COLO668 (cell line): Measurements from ENCODE around the gene PLA2G6.
"Not testable (repeated sequence)": the region's sequence is repeated elsewhere in the genome, so short reads cannot be mapped to it uniquely, and the experiment has no call there.

ENCODE experiments used
- DNase-seq: peaks from one replicate; lab custom pipeline; 2025; ENCODE audit not compliant: unreplicated experiment; lab: John Stamatoyannopoulos, UW

PLA2G6 gene

DNA sequence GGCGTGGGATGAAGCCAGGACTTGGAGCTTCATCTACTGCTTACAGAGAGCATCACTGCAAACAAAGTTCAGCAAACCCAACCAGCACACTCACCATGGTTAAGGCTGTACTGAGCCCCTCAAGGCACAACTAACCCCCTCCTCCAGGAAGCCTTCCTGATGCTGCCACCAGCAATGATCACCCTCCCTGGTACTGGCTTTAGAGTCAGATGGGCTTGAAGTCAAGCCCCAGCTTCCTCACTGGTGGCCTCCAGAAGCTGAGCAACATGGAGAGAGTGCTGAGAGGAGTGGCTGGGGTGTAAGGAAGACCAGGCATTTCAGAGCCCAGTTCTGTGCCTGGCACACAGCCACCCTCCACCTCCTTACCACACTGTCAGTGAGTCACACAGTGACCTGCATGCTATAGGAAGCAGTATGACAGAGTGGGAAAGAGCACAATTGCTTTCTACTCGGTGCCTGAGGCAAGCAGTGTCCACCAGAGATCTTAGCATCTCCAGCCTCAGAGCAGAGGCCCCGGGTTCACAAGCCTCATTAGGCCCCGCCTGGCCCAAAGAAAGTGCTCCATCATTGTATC, 46.4 kb downstream of the PLA2G6 start:
- no peak for DNase-seq

DNA sequence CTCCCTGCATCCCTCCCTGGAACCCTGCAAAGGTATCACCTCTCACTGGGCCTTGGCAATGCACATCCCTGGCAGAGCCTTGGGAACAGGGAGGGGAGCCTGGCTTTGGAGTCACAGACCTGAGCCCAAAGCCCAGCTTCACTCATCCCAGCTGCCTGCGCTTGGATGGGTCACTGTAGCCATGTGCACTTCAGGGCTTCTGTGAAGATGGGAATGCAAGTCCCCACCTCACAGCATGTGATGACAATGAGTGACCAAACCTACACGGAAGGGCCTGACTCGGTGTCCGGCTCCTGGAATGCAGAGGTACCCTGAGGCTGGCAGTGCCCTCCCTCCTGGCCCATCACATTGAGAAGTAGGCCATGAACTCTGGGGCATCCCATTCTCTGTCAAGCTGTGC, 48.3 kb downstream of the PLA2G6 start:
- DNase-seq, result no peak

DNA sequence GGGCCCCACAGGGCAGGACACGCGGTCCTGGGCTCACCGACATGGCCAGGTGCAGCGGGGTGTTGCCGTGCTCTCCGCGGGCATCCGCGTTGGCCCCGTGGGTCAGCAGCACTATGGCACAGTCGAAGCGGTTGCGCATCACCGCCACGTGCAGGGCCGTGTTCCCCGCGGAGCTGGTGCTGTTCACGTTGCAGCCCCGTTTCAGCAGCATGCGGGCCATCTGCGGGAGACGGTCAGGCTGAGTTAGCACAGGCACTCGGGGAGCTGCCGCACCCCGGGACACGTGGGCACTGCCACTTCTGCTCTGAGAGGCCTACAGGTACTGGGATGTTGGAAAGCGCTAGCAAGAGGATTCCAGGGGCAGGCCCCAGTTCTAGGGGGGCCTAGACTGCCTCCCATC, 48.8 kb downstream of the PLA2G6 start:
- DNase-seq, result no peak

DNA sequence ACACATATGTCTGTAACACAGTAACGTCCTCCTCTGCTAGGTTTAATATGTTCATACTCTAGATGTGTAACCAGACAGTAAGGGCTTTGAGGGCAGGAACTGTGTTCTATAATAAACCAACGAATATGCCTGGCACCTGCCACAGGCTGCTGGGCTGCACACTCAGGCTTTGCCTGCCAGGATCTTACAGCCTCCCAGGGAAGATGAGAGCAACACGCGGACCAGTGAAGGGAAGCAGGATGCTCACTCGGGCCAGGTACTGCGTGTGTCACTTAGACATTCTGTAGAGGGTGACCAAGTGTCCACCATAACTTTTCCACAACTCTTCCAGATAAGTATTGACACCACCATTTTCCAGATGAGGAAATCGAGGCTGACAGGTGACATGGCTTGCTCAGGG, 49.5 kb downstream of the PLA2G6 start:
- DNase-seq, result no peak

DNA sequence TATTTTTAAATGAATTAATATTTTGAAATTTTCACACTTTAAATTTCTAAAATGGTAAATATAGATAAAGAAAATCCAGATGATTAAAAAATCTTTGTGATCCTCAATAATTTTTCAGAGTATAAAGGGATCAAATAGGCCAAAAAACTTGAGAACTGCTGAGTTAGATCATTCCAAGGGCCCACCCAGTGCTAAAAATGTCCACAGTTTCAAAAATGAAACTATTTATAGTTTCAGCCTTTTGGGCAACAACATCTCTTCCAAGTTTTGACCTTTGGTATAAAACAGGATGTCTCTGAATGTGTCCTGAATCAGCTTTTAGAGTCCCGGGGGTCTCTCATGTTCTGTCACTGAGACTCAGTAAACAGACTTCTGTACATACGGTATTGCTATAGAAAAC, 50.2 kb downstream of the PLA2G6 start:
- DNase-seq, result no peak

DNA sequence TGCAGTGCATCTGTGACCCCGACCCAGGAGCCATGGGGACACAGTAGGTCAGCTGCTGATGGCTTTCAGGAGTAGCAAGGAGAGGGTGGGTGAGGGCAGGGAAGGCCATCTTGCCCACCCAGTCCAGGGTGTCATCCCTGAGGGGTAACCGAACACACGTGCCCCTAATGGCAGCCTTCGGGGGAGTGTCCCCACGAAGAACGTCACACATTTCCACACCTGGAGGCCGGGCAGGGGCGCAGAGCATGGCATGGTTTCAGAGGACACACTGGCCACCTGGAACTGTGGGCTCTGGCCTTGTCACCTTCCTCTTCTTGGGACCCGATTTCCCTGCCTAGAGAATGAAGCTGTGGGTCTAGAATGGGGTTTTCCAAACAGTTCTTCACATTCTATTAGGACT, 51.8 kb downstream of the PLA2G6 start:
- no peak for DNase-seq

DNA sequence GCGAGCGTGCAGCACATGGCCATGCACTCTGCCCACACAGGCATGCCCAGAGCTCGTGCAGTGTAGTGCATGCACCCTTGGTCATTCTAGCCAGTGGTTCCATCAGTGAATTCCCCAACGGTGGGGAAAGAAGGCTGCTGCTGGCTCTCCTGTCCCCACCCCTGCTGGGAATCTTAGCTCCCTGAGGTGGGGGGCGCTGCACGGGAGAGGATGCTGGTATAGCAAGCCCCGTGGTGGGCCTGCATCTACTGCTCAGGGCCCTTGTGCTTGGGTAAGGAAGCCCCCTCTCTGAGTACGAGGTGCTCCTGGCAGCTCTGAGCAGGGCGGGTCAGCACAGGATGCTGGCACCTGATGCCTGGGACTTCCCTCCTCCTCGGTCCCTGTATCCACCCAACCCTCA, 52.6 kb downstream of the PLA2G6 start:
- DNase-seq, result no peak

DNA sequence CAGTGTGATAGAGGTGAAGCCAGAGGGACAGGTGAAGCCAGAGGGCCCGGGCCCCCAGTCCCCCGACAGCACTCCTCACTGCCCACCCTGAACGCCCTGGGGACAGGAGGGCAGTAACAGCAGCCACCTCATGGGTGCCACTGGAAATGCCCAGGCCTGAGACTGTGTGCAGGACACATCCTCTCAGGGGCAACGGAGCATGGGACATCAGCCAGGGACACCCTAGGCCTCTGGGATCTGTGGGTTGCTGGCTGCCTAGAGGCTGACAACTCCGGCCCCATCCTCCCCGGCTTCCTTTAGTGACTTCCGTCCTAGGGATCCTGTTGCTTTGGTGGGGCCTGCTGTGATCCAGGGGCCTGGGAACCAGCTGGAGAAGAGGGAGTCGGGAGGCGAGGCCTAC, 53.8 kb downstream of the PLA2G6 start:
- no peak for DNase-seq

DNA sequence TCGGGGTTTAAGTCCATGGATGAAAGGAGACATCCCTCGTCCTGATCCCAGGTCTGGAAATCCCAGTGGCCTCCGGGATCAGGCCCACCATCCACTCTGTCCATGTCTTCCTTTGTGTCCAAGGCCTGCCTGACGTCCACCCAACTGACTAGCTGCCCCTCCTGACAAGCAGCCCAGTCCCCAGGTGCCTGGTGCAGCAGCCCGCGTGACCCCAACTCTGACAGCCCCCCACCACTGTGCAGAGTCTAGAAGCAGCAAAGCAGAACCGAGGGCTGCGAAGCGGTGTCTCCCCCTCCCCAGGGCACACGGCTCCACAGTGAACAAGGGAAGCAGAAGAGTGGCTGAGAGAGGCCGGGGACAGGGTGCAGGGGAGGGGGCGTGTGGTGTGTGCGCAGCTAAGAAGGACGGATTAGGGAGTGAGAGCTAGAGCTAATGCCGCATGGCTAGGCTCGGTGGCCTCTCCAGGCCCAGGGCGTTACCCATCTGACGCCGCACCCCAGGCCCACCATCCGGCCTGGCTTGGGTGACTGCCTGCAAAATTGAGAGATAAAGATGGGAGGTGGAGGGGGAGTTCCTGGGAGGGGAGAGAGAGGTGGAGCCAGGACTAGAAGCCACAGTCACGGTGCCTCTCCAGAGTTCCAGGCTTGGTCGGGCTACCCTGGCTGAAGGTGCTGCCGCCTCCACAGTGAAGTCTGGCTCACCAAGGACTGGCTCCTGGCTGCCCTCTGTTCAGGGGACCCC, 54.5 kb downstream of the PLA2G6 start:
- no peak for DNase-seq

DNA sequence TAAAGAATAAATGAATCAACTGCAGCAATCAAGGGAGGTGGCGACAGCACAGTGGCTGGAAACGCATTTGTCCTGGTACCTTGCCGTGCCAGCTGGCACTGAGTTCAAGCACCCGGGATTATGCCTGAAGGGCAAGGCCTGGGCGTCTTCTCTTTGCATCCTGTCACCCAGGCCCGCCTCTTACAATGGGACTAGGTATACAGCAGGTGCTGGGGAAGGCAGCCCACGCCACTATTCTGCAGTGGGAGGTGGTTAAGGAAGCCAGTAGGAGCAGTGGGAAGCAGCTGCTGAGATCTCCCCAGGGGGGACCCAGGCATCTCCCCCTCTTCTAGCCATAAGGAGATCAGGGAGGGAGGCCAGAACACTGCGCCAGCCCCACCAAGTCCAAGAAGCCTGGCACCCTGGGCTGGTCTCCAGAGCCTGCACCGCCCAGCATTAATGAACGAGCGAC, 55.9 kb downstream of the PLA2G6 start:
- DNase-seq, result no peak

DNA sequence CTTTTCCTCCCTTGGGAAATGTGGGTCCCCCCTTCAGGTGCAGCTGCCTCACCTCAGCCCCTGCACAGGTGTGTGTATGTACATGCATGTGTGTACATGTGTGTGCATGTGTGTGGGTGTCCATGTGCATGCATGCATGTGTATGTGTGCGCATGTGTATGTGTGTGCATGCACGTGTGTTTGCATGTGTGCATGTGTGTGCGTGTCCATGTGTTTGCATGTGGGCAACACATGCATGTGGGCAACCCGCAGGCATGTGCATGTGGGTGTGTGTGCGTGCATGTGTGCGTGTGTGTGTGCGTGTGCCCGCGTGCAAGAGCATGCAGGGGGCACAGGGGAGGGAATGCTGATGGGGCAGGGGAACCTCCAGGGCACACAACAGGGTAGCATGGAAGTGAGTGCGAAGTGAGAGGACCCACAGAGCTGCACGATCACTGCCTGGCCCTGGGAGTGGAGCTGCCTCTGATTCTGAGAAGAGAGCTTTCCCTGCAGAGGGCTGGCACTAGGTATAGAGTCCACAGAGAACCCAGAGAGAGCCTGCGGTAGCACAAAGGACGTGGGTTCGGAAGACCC, 56.5 kb downstream of the PLA2G6 start:
- DNase-seq, result no peak

DNA sequence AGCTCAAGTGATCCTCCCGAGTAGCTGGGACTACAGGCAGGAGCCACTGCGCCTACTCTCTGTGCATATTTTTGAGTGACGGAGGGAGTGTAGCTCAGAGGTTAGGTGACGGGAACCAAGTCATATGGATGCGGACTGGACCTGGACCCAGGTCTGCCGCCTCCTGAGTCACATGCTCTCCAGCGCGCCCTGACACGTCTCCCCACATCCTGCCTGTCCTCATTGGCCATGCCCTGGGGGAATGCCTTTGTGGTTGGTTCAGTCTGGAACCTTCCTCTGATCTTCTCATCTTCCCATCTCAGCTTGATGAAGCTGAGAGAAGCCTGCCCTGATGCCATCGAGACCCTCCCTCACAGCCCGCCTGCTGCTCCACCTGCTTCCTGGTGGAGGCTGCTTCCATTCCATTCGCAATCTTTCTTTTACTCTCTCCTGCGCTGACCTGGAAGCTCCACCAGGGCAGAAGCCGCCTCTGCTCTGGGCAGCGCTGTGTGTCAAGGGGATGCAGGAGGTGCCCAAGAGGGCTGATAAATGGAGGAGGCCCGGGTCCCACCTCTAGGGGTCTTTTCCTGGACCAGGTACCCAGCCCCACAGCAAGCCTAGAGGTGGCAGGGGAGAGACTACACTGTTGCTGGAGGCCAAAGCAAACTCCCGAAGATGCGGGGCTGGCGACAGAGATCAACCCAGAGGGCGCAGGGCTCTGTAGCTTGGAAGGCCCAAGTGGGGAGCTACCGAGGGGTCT, 57.2 kb downstream of the PLA2G6 start:
- DNase-seq, result peak; percentile 23

DNA sequence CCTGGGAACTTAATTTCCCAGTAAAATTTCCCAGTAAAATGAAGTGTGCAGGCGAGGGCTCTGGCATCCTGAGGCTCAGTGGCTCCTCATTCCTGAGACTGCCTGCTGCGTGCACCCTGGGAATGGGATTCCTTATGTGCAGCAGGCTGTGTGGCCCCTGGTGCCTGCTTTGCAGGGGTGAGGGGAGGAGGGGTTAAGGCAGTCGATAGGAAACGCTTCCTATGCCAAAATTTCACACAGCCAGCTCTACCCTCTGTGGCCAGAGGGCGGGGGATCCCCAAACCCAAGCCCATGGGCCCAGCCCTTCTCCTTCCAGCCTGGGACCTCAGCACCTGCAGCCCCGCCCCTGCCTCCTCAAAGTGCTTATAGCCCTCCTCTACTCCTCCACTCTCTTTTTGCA, 59.0 kb downstream of the PLA2G6 start:
- no peak for DNase-seq

DNA sequence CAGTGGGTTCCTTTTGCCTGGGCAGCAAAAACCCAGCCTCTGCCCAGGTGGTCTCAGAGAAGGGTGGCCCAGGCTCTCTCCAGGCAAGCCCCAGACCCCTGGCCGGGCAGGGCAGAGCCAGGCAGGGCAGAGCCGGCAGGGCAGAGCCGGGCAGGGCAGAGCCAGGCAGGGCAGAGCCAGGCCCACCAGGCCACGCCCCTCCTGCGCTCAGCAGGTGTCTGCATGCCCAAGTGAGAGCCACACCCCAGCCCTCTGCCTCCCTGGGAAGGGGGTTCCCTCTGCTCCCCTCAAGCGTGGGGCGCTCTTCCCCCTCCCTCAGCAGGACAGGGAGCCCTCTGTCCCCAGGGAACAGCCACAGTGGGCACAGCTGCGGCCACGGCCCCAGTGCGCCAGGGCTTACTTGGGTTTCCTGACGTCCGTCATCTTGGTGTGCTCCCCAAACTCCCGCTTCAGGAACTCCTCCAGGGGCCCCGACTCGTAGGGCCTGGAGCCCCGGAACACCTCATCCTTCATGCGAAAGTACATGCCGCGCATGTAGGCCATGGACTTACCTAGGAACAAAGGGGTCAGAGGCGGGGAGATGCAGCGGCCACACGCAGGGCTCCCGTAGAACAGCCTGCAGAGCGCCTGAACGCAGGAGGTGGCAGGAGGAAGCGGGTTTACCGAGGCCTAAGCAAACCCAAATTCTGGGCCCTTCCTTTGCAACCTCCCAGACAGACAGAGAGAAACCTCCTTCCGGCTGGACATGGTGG, 61.1 kb downstream of the PLA2G6 start:
- DNase-seq, result no peak

DNA sequence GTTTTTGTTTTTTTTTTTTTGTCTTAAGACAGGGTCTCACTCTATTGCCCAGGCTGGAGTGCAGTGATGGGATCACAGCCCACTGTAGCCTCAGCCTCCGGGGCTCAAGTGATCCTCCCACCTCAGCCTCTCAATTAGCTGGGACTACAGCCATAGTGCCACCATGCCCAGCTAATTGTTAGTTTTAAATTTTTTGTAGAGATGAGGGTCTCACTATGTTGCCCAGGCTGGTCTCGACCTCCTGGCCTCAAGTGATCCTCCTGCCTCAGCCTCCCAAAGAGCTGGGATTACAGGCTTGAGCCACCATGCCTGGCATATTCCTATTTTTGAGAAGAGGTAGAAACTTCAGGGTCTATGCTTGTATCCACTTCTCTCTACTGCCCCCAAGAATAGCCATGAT, 62.9 kb downstream of the PLA2G6 start:
- DNase-seq, result not testable (repeated sequence)

DNA sequence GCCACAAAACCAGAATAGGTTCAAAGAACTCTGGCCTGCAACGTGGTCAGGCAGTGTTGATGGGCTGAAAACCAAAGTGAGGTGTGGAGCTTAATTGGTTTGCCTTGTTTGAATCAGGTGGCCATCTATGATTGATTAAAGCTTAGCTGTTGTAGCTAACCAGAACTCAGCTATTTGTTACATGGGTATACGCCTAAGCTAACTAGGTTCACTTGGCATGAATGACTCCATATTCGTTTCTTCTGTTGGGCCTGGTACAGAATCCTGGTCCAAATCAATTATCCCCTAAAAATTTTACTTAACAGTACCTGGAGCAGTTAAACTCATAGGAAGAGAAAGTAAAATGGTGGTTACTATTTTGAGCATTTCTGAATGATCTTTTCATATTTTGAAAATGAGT, 63.4 kb downstream of the PLA2G6 start:
- no peak for DNase-seq

DNA sequence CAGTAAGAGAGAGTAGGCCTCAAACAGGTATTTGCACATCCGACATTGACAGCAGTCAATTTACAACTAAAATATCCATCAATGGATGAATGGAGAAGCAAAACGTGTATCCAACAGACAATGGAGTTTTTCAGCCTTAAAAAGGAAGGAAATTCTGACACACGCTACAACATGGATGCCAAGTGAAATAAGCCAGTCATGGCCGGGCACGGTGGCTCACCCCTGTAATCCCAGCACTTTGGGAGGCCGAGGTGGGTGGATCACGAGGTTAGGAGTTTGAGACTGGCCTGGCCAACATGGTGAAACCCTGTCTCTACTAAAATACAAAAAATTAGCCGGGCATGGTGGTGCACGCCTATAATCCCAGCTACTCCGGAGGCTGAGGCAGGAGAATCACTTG, 64.1 kb downstream of the PLA2G6 start:
- DNase-seq, result not testable (repeated sequence)

DNA sequence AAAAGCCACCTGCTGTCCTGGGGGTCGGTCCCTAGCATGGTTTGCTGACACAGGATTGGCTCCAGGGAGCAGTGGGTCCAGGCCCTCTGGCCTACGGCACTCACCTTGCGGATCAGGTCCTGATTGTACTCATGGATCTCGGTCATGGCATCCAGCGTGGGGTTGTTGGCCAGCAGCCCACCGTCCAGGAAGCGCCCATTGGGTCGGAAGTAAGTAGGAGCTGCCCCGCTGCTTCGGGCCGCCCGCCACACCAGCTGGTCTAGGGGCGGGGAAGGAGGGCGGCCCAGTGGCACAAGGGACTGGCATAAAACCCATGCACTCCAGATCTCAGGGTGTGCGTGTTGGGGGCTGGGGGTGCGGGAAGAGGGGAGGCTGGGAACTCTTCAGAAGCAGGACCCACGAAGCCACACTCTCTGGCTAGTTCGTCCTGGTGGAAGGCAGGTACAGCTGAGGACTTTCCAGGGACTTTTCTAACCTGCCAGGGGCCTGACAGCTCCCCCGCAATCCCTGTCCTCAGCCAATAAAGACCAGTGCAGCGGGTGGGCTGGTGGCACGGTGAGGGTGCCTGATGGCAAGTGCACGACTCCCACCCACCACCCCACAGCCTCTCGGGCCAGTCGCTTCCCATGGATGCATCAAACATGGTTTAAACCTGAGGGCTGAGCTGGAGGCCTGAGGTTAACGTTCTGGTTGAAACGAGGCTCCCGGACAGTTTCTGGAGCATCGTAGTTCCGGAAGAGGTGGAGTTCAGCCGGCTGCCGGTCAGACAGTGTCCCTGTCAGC, 66.0 kb downstream of the PLA2G6 start:
- no peak for DNase-seq

DNA sequence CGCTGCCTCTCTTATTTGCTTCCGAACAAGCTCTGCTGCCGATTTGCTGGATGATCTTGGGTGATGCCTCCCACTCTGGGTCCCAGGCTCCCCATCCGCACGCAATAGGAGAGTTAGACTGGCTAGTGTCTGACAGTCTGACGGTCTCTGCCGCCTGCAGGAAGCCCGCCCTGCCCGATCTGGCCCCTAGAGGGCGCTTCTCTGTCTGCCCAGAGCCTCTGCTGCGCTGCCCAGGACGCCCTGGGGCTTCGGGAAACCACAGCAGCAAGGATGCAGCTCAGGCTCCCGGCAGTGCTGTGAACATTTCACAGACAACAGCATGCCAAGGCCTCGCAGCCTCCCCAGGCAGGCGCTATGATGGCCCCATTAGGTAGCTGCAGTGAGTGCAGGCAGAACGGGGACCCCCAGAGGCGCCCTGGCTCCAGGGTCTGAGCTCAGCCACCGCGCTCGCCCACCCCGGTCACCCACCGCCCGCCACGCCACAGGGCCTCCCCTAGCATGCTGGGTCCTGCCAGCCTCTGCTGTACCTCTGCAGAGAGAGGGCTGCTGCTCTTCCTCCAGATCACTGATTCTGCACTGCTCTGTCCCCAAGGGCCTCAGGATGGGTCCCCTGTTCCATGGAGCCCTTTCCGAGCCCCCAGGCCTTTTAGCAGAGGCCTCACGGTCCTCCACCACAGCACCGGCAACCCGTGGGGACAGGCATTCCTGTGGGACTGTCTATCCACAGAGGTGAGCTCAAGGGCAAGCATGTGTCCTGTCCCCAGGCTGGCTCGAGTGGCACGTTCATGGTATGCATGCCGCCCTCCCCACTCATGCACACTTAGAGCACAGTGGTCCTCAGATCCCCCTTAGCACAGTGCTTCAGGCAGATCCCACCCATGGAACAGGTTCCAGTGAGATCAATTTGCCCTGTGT, 66.9 kb downstream of the PLA2G6 start:
- peak; percentile 82 for DNase-seq
